GM12878 (cell line): ENCODE results near the gene CACNA1H. TPM values are rescaled to one million over a fixed set of nuclear protein-coding genes. Genes with fewer than 3 reads are reported as not detected.

ENCODE experiments used
- ATAC-seq: fragments of 200-7000 bp; cut with Tn5 transposase; 3 replicates; pipeline ENCODE4 v1.9.1; 2020; ENCODE audit warnings: mild to moderate bottlenecking, moderate library complexity
- BruUV-seq: library from RNA; stranded (reverse); fragments of 400-500 nt; replicated peaks from 2 replicates; lab custom pipeline; 2021; lab: Mats Ljungman, UMichigan
- CTCF ChIA-PET: fragments of 300-600 bp; sonication (Branson Sonifier 250); formaldehyde crosslinking; extraction: SDS; loops from one replicate; lab custom pipeline; 2021; ENCODE audit warnings: inconsistent platforms; lab: Yijun Ruan, JAX
- POLR2A ChIA-PET: fragments of 350-600 bp; formaldehyde crosslinking; extraction: SDS; loops from one replicate; lab custom pipeline; 2021; ENCODE audit warnings: inconsistent platforms; lab: Charles Lee
- RAD21 ChIA-PET: fragments of 300-600 bp; sonication (Branson Sonifier 250); formaldehyde crosslinking; loops from one replicate; lab custom pipeline; 2023; ENCODE audit warnings: antibody characterized with exemption; ENCODE audit not compliant: unreplicated experiment; lab: Charles Lee
- SMC1A ChIA-PET: fragments of 300-600 bp; sonication (Branson Sonifier 250); formaldehyde crosslinking; loops from one replicate; lab custom pipeline; 2023; ENCODE audit not compliant: unreplicated experiment, uncharacterized antibody; lab: Charles Lee
- DNase-seq: peaks from one replicate; pipeline ENCODE4 v3.0.0-alpha.2; 2011; ENCODE audit warnings: low read depth, low spot score
- FAIRE-seq: peaks from 3 replicates; lab custom pipeline; 2011; peaks lifted over from hg19 to GRCh38; lab: Jason Lieb, UNC
- H2AFZ ChIP-seq: 2 replicates; pipeline ENCODE4 v1.6.0; 2011; ENCODE audit warnings: low read depth, low read length, control low read depth; ENCODE audit not compliant: control insufficient read depth
- H3K27ac ChIP-seq: 2 replicates; pipeline ENCODE4 v1.5.1; 2011; ENCODE audit warnings: control low read depth; ENCODE audit not compliant: control insufficient read depth, insufficient read depth
- H3K27me3 ChIP-seq, 2 experiments: replicated peaks in 1 of 2; 2 replicates each; pipeline versions ENCODE4 v1.6.0 to v1.6.1; 2011; ENCODE audit warnings: low read length in 1 of 2; ENCODE audit not compliant: control insufficient read depth in 2 of 2, insufficient read depth in 2 of 2
- H3K36me3 ChIP-seq, 2 experiments: 2 replicates each; pipeline ENCODE4 v1.5.1; 2011; ENCODE audit warnings: low read length in 1 of 2; ENCODE audit not compliant: control insufficient read depth in 2 of 2, insufficient read depth in 2 of 2
- H3K4me1 ChIP-seq: 2 replicates; pipeline ENCODE4 v1.6.1; 2011; ENCODE audit warnings: mild to moderate bottlenecking, low read length, moderate library complexity, mixed read lengths; ENCODE audit not compliant: control insufficient read depth, insufficient read depth
- H3K4me2 ChIP-seq: 2 replicates; pipeline ENCODE4 v1.6.0; 2011; ENCODE audit warnings: control low read depth; ENCODE audit not compliant: control insufficient read depth, insufficient read depth
- H3K4me3 ChIP-seq: fragments of 200-600 bp; sonication (generic); 2 replicates; pipeline ENCODE4 v1.5.1; 2016
- H3K79me2 ChIP-seq: 2 replicates; pipeline ENCODE4 v1.6.0; 2011; ENCODE audit warnings: low read length; ENCODE audit not compliant: control insufficient read depth, insufficient read depth
- H3K9ac ChIP-seq: 2 replicates; pipeline ENCODE4 v1.8.0; 2011; ENCODE audit warnings: low read length, control low read depth, mixed read lengths; ENCODE audit not compliant: control insufficient read depth, insufficient read depth
- H3K9me3 ChIP-seq: replicated peaks from 3 replicates; pipeline ENCODE4 v1.5.1; 2011; ENCODE audit warnings: mild to moderate bottlenecking, low read length; ENCODE audit not compliant: control insufficient read depth, insufficient read depth
- H4K20me1 ChIP-seq: 2 replicates; pipeline ENCODE4 v1.6.0; 2011; ENCODE audit not compliant: control insufficient read depth, insufficient read depth
- BHLHE40 ChIP-seq, 2 experiments: fragments of 450-650 bp in 1 of 2; IDR thresholded peaks; 2 replicates each; pipeline ENCODE4 v1.6.1; 2011 to 2017; ENCODE audit warnings: low read depth in 2 of 2, borderline replicate concordance in 1 of 2, improper control_type of control experiment in 1 of 2, low read length in 1 of 2, mild to moderate bottlenecking in 1 of 2
- CREM ChIP-seq: IDR thresholded peaks from 2 replicates; pipeline ENCODE4 v1.6.1; 2014; ENCODE audit warnings: antibody characterized with exemption, low read depth
- CUX1 ChIP-seq: IDR thresholded peaks from 2 replicates; pipeline ENCODE4 v1.6.1; 2012; ENCODE audit warnings: improper control_type of control experiment, low read depth, low read length; ENCODE audit not compliant: insufficient replicate concordance
- EP300 ChIP-seq, 2 experiments: fragments of 150-350 bp in 1 of 2; IDR thresholded peaks; 2 replicates each; pipeline ENCODE4 v1.6.1; 2011 to 2012; ENCODE audit warnings: low read depth in 2 of 2, low read length in 2 of 2, borderline replicate concordance in 1 of 2, improper control_type of control experiment in 1 of 2, inconsistent platforms in 1 of 2; ENCODE audit not compliant: control insufficient read depth in 1 of 2
- NFIC ChIP-seq: IDR thresholded peaks from 2 replicates; pipeline ENCODE4 v1.6.1; 2012; ENCODE audit warnings: low read depth, mild to moderate bottlenecking, inconsistent platforms, low read length, moderate library complexity
- NFYA ChIP-seq: IDR thresholded peaks from 2 replicates; pipeline ENCODE4 v1.6.1; 2011; ENCODE audit warnings: low read depth, mild to moderate bottlenecking, low read length, improper control_type of control experiment, borderline replicate concordance
- PBX3 ChIP-seq: IDR thresholded peaks from 2 replicates; pipeline ENCODE4 v1.6.1; 2011; ENCODE audit warnings: mild to moderate bottlenecking, low read depth, low read length, moderate library complexity; ENCODE audit not compliant: insufficient replicate concordance
- POU2F2 ChIP-seq: IDR thresholded peaks from 3 replicates; pipeline ENCODE4 v1.6.1; 2011; ENCODE audit warnings: low read depth, mild to moderate bottlenecking, low read length, borderline replicate concordance
- RAD51 ChIP-seq: fragments of 450-650 bp; IDR thresholded peaks from 2 replicates; pipeline ENCODE4 v1.6.1; 2016; ENCODE audit warnings: moderate library complexity, mild to moderate bottlenecking, inconsistent platforms
- ZNF24 ChIP-seq: fragments of 450-650 bp; IDR thresholded peaks from 2 replicates; pipeline ENCODE4 v1.6.1; 2017; ENCODE audit warnings: antibody characterized with exemption, mild to moderate bottlenecking
- WGBS: methylation state at CpG from one replicate; pipeline ENCODE4 v1.1.6; 2016; ENCODE audit warnings: low lambda C conversion rate; ENCODE audit not compliant: insufficient replicate concordance, insufficient coverage; ENCODE audit errors: missing lambda C conversion rate; 5-methylcytosine and 5-hydroxymethylcytosine counted together
- in situ Hi-C: fragments of 300-500 bp; cut with MboI; formaldehyde crosslinking; loops from 9 replicates; pipeline ENCODE4 v1.14.3; 2018; ENCODE audit warnings: mixed read lengths
- intact Hi-C: fragments of 100-400 bp; cut with micrococcal nuclease; formaldehyde crosslinking; loops from one replicate; pipeline ENCODE4 v1.14.2; 2022; ENCODE audit not compliant: unreplicated experiment
- polyA plus RNA-seq, 11 experiments: library from polyadenylated mRNA; depleted of rRNA in 4 of 11; unstranded in 6 of 11; stranded (reverse) in 5 of 11; fragments of >200 nt; fragmentation: Nextera tagmentation in 4 of 11; fragmentation: Illumina TruSeq in 1 of 11; extraction: Ambion mirVana in 4 of 11; extraction: Trizol in 1 of 11; gene quantifications; 1 replicate in 1 of 11; 2 replicates in 10 of 11; pipeline versions ENCODE4 v1.2.1 to v1.2.3, GENCODE V29; 2011 to 2016; ENCODE audit warnings: inconsistent platforms in 2 of 11, missing spikeins in 2 of 11, low read depth in 1 of 11
- total RNA-seq, 4 experiments: library from RNA; depleted of rRNA in 3 of 4; stranded (reverse); fragments of >200 nt in 3 of 4; fragmentation: Illumina TruSeq in 1 of 4; extraction: Trizol in 1 of 4; gene quantifications; 2 replicates each; pipeline versions ENCODE4 v1.2.1 to v1.2.3, GENCODE V29; 2013 to 2021

Gene CACNA1H
- total and polyA plus RNA-seq, 10 of the 15 experiments (the other 5 are each of a cell fraction or from before 2014, with no cell fraction given) = 0.03 to 0.54 TPM; not detected in 8

GRCh38 chr16:1162701-1163566, 10.0 kb downstream of the CACNA1H start (continued):
- no peak for TF ChIP-seq CUX1
- TF ChIP-seq PBX3 = no peak

- no peaks in the 10 kb centered on the region for H3K27me3 ChIP-seq
- no TSS peak for BruUV-seq
- intact Hi-C loops (no loop called here), in situ Hi-C loops (no loop called here)
- DNase-seq = no peak
- H3K36me3 ChIP-seq = no peaks in the 10 kb centered on the region
- no peaks in the 10 kb centered on the region for H4K20me1 ChIP-seq
- no peak overlapping the region for H3K9ac ChIP-seq
- RAD21 ChIA-PET = no interaction called here
- 39% methylated on average over 19 of the region's 19 CpGs for WGBS
- no peaks in the 10 kb centered on the region for H3K4me1 ChIP-seq
- CTCF ChIA-PET = no interaction called here
- H3K9me3 ChIP-seq = no peaks in the 10 kb centered on the region
- POLR2A ChIA-PET = no interaction called here
- no peak for FAIRE-seq
- no peak overlapping the region for H3K27ac ChIP-seq
- H3K4me2 ChIP-seq = no peak overlapping the region
- H3K4me3 ChIP-seq = no peak overlapping the region
- no peaks in the 10 kb centered on the region for H3K79me2 ChIP-seq
- SMC1A ChIA-PET = no interaction called here
- H2AFZ ChIP-seq = no peak overlapping the region
- no peak for ATAC-seq
- no peak for TF ChIP-seq CREM
- TF ChIP-seq NFYA = no peak
- no peak for TF ChIP-seq ZNF24
- TF ChIP-seq BHLHE40 (IDR thresholded peaks at IDR 0.05; ENCODE audit: borderline replicate concordance in 1 of 2, low read depth in 2 of 2, low read length in 1 of 2) = no peak
- no peak for TF ChIP-seq NFIC
- no peak for TF ChIP-seq RAD51
- TF ChIP-seq POU2F2 = no peak
- no peak for TF ChIP-seq EP300 (IDR thresholded peaks at IDR 0.05; ENCODE audit: borderline replicate concordance in 1 of 2, control insufficient read depth in 1 of 2, low read depth in 2 of 2, low read length in 2 of 2)
These were observed 10.7 kb downstream of the CACNA1H start for GRCh38 chr16:1163567-1164055.
